Stimulated activated CD4-positive, alpha-beta T cell treated with anti-CD3 and anti-CD28 coated beads, Interleukin-12 subunit alpha, Interleukin-12 subunit beta, amount 100 ng/mL, for 24 hours (primary cell): ENCODE measurements around the gene KRTAP21-1.
"Not testable (repeated sequence)": the region's sequence is repeated elsewhere in the genome, so short reads cannot be mapped to it uniquely, and the experiment has no call there.

Source experiments
- DNase-seq, 2 experiments: peaks; one replicate each; pipeline ENCODE4 v3.0.0-alpha.2; 2020; ENCODE audit warnings: low read depth in 2 of 2

Gene KRTAP21-1

DNA sequence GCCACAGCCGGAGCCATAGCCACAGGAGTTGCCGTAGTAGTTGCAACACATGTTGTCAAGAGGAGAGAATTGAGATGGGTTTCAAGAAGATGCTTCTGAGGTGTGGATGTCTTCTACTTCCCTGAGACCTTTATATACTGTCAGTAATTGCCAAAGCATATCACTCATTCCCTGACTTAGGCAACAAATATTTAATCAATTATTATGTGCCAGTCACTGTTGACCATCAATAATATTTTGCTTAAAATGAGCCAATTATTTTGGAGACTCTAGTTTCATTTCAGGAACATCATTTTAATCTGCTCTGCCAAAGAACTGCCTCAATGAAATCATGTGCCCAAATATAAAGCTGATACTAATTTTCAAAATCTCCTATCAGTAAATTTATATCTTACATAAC lies at the start of gene KRTAP21-1:
TSS of gene KRTAP21-1 (minus strand) at position 101 of the 400 bp plus-strand sequence. CDS start at position 51, 50 bp downstream.
- DNase-seq, result not testable (repeated sequence)

- no peak for DNase-seq
Measured at GRCh38 chr21:30800605-30801004, 45.4 kb upstream of the KRTAP21-1 start.

DNA sequence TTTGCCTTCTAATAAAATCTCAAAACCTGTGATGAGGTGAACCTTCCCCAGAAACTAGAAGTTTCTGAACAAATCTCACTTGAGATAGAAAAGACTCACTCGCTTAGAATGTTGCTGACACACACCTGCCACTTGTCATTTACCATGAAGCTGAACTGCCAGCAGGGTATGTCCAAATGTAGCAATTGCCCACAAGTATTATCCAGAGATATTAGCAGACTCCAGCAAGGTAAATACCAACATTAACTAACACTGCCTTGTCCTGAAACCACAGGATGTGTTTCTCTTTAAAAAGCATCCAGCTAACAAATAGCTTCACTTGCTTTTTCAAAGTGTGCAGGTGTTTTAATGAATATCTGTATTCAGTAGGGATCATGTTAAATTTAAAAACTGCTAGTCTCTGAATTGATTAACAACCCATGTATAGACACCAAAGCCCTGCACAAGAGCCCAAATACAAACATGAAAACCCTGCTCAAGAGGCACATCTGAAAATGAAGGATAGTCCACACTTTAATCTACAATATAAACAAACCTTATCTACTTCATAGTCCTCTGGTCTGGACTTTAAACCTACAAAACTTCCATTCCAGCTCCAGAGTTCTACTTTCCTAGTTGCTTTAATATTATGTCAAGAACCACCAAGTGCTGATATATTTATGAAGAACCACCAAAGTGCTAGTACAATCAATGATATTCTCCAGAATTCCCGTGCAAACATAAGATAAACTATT lies 38.5 kb upstream of the KRTAP21-1 start:
- DNase-seq, result no peak

GRCh38 chr21:30779249-30779648 lies 24.0 kb upstream of the KRTAP21-1 start:
- no peak for DNase-seq

DNA sequence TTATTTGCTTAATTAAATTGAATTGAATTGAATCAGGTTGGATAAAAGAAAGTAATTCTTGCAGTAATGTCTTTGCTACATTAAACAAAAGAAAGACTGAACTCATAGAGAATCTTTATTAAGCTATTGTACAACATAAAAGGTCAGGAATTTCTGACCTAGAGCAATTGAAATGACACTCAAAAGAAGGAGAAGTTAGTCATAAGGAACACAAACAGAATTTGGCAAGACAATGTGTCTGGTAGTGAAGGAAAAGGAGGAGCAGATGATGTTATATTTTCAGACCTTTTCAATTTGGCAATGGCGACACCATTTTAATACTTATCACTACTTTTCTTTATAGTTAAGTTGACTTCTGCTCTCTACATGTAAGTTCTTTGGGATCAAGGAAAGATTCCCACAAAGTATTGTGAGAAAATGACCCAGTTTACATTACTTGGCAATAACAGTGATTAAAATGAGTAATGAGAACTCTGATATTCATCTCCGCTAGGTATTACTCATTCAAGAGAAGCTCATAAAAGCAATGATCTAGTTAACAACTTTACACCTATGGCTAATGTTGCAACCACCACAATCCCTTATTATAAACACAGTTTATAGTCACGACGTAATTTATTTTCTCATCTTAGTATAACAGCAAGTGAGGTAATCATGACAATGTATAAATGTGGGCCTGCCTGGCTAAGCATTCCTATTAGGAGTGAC lies 14.7 kb upstream of the KRTAP21-1 start:
- DNase-seq, result no peak

GRCh38 chr21:30760776-30761175 lies 5.5 kb upstream of the KRTAP21-1 start:
- DNase-seq, result no peak

GRCh38 chr21:30758306-30758705 lies 3.1 kb upstream of the KRTAP21-1 start:
- DNase-seq, result no peak

DNA sequence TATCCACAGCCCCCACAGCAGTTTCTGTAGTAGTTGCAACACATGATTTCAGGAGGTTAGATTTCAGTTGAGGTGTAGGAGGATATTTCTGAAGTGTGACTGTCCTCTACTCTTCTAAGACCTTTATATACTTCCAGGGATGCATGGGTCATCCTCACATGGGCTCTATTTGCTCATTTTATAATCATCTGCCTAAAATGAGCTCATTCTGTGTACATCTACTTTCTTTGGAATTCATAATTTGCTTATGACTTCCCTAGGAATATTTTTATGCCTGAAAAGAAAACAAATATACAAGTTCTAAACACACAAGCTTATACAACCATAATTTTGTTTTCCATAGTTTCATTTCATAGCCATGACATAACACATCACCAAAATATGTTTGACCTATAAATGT lies 8.1 kb downstream of the KRTAP21-1 start, which contains the start of gene KRTAP21-2:
TSS of gene KRTAP21-2 (minus strand) at position 101 of the 400 bp plus-strand sequence. CDS start at position 44, 57 bp downstream.
- no peak for DNase-seq

DNA sequence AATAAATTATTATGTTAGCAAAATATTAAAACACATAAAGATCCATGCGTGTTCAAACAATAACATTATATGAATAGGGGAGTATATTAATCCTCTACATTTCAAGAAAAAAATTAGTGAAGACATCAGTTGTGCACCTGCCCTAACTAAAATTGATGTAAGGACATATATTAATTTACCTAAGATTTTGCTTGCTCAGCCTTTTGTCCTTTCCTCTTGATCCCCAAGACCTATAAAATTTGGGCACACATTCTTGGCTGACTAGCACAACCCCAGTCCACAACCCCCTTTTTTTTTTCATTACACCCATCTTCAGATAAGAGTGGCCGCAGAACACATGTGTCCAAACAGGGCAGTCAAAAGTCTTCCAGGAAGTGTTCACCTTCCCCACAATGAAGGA lies 14.8 kb downstream of the KRTAP21-1 start:
- no peak for DNase-seq

- no peak for DNase-seq
Measured at GRCh38 chr21:30733026-30733425, 22.2 kb downstream of the KRTAP21-1 start.

DNA sequence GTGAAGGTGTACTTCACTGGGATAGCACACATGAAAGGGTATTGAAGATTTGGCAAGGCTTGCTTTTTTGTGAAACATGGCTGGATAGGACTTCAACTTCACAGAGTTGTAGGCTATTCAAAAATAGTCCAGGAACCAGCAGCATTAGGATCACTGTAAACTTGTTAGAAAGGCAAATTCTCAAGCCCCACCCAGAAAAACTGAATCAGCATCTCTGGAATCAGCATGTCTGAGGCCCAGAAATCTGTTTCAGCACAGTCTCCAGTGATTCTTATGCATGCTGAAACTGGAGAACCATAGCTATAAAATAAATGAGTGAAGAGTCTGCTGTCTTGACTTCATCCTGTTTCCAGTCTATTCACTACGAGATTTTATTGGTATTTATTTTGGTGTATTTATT lies 28.5 kb downstream of the KRTAP21-1 start:
- no peak for DNase-seq

DNA sequence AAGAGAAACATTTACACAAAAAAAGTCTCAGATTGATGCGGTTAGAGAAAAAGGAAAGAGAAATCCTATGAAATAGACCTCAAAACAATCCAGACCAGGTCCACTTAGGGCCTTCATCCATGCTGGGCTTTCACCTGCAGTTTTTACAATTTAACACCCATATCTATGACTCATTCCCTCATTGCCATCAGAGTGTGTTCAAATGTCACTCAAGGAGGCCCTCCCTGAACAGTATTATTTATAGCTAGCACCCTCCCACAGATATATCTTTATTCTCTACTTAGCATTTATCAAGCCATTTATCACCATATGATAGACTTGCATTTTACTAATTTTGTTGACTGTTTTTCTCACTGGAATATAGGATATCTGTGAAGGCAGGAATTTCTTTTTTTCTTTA lies 35.8 kb downstream of the KRTAP21-1 start:
- no peak for DNase-seq

DNA sequence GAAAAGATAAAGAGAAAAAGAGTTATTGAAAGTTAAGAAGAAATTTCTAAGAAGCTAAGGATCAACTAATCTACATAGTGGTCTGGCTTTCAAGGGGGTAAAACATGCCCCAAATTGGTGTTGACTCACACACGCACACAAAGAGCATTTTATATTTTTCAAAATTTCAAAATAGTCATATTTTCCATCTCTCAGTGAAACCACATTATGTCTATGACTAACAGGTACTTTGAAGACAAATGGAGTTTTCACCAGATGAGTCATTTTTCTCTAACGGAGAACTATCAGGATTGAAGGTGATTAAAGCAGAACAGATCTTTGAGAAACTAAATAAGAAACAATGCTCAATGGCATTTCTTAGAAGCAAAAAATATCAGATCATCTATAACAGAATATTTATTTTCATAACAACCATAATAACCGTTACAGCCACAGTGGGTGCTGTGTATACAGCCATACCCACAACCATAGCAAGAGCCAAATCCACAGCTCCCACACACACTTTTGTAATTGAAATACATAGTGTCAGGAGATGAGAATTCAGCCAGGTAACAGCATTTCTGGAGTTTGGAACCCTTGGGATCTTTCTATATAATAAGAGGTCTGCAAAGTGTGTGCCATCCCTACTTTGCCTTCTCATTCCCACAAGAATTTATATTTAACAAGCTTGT lies 36.9 kb downstream of the KRTAP21-1 start, which contains the start of gene KRTAP21-3:
TSS of gene KRTAP21-3 (minus strand) at position 539 of the 671 bp plus-strand sequence. CDS start at position 521, 18 bp downstream.
- no peak for DNase-seq

GRCh38 chr21:30717105-30717504 lies 38.1 kb downstream of the KRTAP21-1 start:
- no peak for DNase-seq

DNA sequence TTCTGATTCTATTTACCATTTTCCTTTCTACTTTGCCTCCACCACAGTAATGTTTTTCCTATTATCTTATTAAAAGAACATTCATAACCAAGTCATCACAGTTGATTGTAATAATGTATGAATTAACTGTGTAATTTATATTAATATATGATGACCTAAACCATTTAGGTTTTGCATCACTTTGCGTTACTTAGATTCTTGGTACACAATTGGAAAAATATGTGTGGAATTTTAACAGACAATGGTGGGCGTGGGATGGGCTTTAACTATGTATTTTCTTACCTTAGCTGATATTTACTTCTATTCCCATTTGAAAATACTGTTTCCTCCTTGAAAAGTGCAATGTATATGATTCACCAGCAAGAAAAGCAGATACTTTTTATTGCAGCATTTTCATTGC lies 40.3 kb downstream of the KRTAP21-1 start:
- DNase-seq, result no peak

GRCh38 chr21:30714456-30714855 lies 40.8 kb downstream of the KRTAP21-1 start:
- no peak for DNase-seq

- no peak for DNase-seq
Measured at GRCh38 chr21:30713766-30714165, 41.5 kb downstream of the KRTAP21-1 start.

DNA sequence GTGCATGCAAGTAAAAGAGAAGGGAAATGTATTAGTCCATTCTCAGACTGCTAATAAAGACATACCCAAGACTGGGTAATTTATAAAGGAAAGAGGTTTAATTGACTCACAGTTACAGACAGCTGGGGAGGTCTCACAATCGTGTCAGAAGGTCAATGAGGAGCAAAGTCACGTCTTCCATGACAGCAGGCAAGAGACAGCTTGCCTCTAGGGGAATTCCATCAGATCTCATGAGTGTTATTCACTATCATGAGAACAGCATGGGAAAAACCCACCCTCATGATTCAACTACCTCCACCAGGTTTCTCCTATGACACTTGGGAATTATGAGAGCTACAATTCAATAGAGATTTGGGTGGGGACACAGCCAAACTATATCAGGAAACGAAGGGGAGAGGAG lies 44.7 kb downstream of the KRTAP21-1 start:
- no peak for DNase-seq

- DNase-seq, result no peak
Measured at GRCh38 chr21:30707409-30707808, 47.8 kb downstream of the KRTAP21-1 start.
